ENCODE results near the gene GC. TPM values are rescaled to one million over a fixed set of nuclear protein-coding genes. Genes with fewer than 3 reads are reported as not detected.
"Not testable (repeated sequence)": the region's sequence is repeated elsewhere in the genome, so short reads cannot be mapped to it uniquely, and the experiment has no call there.

Gene GC
- total RNA-seq (not detected), polyA plus RNA-seq (1.5 TPM)

- Histone ChIP-seq H3K4me3 (ENCODE audit: low read depth, low read length) (no peak within 1 kb of the TSS), H3K36me3 (ENCODE audit: insufficient read depth) (no peaks in the 10 kb centered on the region), H3K27ac (ENCODE audit: low read depth) (no peak within 1 kb of the TSS), H3K4me1 (ENCODE audit: insufficient read depth) (no peaks in the 10 kb centered on the region)
- DNase-seq (ENCODE audit: extremely low spot score), result no peak
Measured at GRCh38 chr4:71783972-71784371, at the start of gene GC. Gene GC (minus strand): TSS chr4:71784079. CDS start chr4:71784018, 61 bp downstream.

DNA sequence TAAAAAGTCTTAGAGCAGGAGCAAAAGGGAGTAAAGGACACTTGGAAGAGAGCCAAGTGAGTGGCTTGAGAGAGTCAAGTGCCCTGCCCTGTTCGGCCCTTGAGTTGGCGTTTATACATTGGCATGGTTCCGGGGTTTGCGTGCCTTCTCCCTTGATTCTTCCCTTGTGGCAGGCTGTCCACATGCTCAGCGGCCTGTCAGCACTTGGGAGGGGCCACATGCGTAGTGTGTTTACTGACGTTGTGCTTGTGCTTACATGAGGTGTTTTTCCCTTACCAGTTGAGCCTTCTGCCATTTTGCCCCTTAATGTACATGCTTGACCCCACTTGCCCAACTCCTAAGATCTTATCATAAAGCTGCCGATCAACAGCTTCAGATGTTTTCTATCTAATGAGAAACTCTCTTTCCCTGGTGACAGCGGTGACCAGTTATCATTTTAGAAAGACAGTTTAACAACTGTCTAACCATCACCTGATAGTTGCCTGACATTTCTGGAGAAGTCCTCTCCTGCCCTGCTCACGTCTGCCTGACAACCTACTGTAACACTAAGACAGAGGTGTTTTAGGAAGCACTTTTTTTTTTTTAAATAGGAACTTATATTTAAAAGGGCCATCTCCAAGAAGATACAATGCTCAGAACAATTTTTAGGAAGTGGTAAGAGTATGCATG is 49.5 kb upstream of the GC start:
- Histone ChIP-seq H3K36me3 (ENCODE audit: insufficient read depth) (no peaks in the 10 kb centered on the region), H3K27ac (ENCODE audit: low read depth) (no peak overlapping the region), H3K4me1 (ENCODE audit: insufficient read depth) (no peaks in the 10 kb centered on the region), H3K4me3 (ENCODE audit: low read depth, low read length) (no peak overlapping the region)
- no peak for DNase-seq (ENCODE audit: extremely low spot score)
- 44% methylated on average over 10 of the region's 10 CpGs for whole genome bisulfite sequencing

DNA sequence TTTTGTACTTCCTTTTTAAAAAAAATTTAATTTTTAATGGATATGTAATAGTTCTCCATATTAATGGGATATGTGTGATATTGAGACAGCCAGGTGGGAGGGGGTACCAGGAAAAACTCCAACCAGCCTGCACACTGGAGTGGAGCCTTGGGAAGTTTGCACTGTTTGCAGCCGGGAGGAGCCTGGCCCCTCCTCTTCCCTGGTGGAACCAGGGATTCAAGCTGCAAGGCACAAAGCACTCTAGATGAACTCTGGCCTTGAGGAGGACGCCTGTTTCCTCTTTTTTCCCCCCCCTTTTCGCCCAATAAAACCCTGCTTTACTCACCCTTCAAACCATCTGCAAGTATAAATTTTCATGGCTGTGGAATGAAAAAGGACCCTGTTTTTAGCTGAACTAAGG is 48.2 kb upstream of the GC start:
- WGBS, result 26% methylated on average over 3 of the region's 3 CpGs
- Histone ChIP-seq H3K4me3 (ENCODE audit: low read depth, low read length) (no peak overlapping the region), H3K27ac (ENCODE audit: low read depth) (no peak overlapping the region), H3K36me3 (ENCODE audit: insufficient read depth) (no peaks in the 10 kb centered on the region), H3K4me1 (ENCODE audit: insufficient read depth) (no peaks in the 10 kb centered on the region)
- no peak for DNase-seq (ENCODE audit: extremely low spot score)

GRCh38 chr4:71830497-71831190 is 46.8 kb upstream of the GC start:
- Histone ChIP-seq H3K27ac (ENCODE audit: low read depth) (no peak overlapping the region), H3K4me3 (ENCODE audit: low read depth, low read length) (no peak overlapping the region)
- WGBS, result 51% methylated on average over 4 of the region's 4 CpGs

GRCh38 chr4:71828470-71828869 is 44.6 kb upstream of the GC start:
- Histone ChIP-seq H3K4me3 (ENCODE audit: low read depth, low read length) (no peak overlapping the region), H3K36me3 (ENCODE audit: insufficient read depth) (no peaks in the 10 kb centered on the region), H3K4me1 (ENCODE audit: insufficient read depth) (no peaks in the 10 kb centered on the region), H3K27ac (ENCODE audit: low read depth) (no peak overlapping the region)
- no peak for DNase-seq (ENCODE audit: extremely low spot score)
- 91% methylated on average over 1 of the region's 1 CpG for WGBS

More at GRCh38 chr4:71830497-71831190, 46.8 kb upstream of the GC start:
- no peak for DNase-seq (ENCODE audit: extremely low spot score)
- H3K4me1 ChIP-seq (ENCODE audit: insufficient read depth), result no peaks in the 10 kb centered on the region
- no peaks in the 10 kb centered on the region for H3K36me3 ChIP-seq (ENCODE audit: insufficient read depth)

- 56% methylated on average over 4 of the region's 4 CpGs for WGBS
- H3K4me3 ChIP-seq (ENCODE audit: low read depth, low read length), result no peak overlapping the region
- no peak for DNase-seq (ENCODE audit: extremely low spot score)
- no peaks in the 10 kb centered on the region for H3K36me3 ChIP-seq (ENCODE audit: insufficient read depth)
- H3K27ac ChIP-seq (ENCODE audit: low read depth), result no peak overlapping the region
- no peaks in the 10 kb centered on the region for H3K4me1 ChIP-seq (ENCODE audit: insufficient read depth)
Measured at GRCh38 chr4:71827826-71828225, 43.9 kb upstream of the GC start.

GRCh38 chr4:71816676-71817303 is 32.9 kb upstream of the GC start:
- DNase-seq (ENCODE audit: extremely low spot score), result no peak
- Histone ChIP-seq H3K4me3 (ENCODE audit: low read depth, low read length) (no peak overlapping the region), H3K4me1 (ENCODE audit: insufficient read depth) (no peaks in the 10 kb centered on the region), H3K27ac (ENCODE audit: low read depth) (no peak overlapping the region), H3K36me3 (ENCODE audit: insufficient read depth) (no peaks in the 10 kb centered on the region)
- WGBS, result 81% methylated on average over 4 of the region's 4 CpGs

DNA sequence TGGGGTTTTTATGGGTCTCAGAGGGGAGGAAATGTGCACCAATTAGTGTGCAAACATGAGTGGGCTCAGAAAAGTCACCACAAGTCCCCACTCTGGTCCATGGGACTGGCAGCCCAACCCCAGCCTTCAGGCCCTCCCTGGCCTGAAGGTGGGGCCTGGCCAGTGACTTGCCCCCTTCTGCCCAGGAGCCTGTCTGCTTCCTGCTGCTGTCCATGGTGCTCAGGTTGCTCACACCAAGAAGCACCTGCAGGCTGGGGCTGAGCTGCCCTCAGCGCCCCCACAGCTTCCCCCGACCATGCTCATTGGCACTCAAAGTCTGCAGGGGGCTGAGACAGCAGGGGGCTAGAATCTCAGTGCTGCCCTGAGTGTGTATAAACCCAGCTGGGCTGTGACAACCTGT is 30.6 kb upstream of the GC start:
- 79% methylated on average over 2 of the region's 2 CpGs for WGBS
- H3K4me1 ChIP-seq (ENCODE audit: insufficient read depth), result no peaks in the 10 kb centered on the region
- no peaks in the 10 kb centered on the region for H3K36me3 ChIP-seq (ENCODE audit: insufficient read depth)
- no peak overlapping the region for H3K4me3 ChIP-seq (ENCODE audit: low read depth, low read length)
- DNase-seq (ENCODE audit: extremely low spot score), result no peak
- no peak overlapping the region for H3K27ac ChIP-seq (ENCODE audit: low read depth)

DNA sequence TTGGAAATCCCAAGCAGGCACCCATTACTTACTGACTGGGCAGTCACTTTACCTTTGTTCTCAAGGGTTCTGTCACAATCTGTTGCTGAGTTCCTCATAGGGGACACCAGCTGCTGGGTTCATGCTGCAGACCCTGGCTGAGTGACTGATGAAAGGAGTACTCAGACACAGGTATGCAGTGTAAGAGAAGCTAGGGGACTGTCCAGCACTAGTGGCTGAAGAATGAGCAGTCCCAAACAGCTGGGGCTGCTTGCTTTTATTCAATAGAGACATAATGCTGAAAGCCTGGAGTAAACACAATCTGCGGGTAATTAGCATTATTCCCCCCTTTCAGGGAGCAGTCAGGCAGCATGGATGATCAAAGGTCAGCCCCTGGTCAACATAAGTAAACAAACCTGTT is 25.9 kb upstream of the GC start:
- H3K36me3 ChIP-seq (ENCODE audit: insufficient read depth); H3K4me1 ChIP-seq (ENCODE audit: insufficient read depth); H3K27ac ChIP-seq (ENCODE audit: low read depth); H3K4me3 ChIP-seq (ENCODE audit: low read depth, low read length); DNase-seq (ENCODE audit: extremely low spot score): not testable (repeated sequence)
- WGBS, result 61% methylated on average over 1 of the region's 1 CpG

DNA sequence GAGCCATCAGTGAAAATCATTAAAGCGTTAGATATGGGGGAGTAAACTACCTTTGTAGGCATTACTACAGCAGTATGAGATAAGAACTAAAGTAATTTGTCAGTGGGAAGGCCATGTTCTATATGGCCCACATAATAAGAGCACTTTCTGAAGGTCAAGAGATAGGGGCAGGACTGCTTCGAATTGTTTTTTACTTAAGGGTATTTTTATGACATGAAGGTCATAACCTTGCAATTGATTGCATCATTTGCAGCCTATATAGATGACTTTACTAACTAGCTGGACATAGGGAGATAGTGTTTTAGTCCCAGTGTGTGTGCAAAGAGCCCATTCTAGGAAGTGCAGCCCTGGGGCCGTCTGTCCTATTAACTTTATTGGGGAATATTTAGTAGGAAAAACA is 23.6 kb upstream of the GC start:
- no peak overlapping the region for H3K27ac ChIP-seq (ENCODE audit: low read depth)
- WGBS, result 24% methylated on average over 3 of the region's 3 CpGs
- no peaks in the 10 kb centered on the region for H3K4me1 ChIP-seq (ENCODE audit: insufficient read depth)
- no peaks in the 10 kb centered on the region for H3K36me3 ChIP-seq (ENCODE audit: insufficient read depth)
- DNase-seq (ENCODE audit: extremely low spot score), result no peak
- no peak overlapping the region for H3K4me3 ChIP-seq (ENCODE audit: low read depth, low read length)

DNA sequence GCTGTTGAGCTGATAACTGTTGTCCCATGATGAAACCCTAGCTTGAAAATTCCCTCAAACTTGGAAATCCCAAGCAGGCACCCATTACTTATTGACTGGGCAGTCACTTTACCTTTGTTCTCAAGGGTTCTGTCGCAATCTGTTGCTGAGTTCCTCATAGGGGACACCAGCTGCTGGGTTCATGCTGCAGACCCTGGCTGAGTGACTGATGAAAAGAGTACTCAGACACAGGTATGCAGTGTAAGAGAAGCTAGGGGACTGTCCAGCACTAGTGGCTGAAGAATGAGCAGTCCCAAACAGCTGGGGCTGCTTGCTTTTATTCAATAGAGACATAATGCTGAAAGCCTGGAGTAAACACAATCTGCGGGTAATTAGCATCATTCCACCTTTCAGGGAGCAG is 21.4 kb upstream of the GC start:
- H3K4me1 ChIP-seq (ENCODE audit: insufficient read depth); H3K27ac ChIP-seq (ENCODE audit: low read depth); H3K36me3 ChIP-seq (ENCODE audit: insufficient read depth); H3K4me3 ChIP-seq (ENCODE audit: low read depth, low read length); DNase-seq (ENCODE audit: extremely low spot score): not testable (repeated sequence)
- 67% methylated on average over 2 of the region's 2 CpGs for WGBS

DNA sequence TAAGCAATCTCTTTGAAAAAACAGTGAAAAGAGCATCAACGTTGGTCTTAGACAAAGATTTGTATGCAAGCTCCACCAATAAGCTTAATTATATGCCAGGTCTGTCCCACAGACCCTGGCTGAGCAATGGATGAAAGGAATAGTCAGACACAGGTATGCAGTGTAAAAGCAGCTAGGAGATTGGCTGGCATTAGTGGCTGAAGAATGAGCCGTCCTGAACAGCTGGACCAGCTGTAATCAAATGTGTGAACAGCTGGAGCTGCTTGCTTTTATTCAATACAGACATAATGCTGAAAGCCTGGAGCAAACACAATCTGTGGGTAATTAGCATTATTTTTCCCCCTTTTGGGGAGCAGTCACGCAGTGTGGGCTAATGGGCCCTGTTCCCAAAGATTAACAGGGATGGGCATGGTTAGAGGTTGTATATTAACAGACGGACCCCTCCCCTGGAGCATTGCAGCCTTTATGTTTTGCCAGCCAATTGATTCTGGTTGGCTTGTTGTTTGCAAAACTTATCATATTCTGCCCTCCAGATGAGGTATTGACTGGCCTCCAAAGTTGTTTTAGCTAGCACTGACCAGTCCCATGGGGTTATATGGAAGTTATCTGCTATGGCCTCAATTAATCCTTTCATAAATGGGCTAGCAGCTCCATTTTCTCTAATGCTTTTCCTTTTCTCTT is 20.3 kb upstream of the GC start:
- not testable (repeated sequence) for H3K4me3 ChIP-seq (ENCODE audit: low read depth, low read length)
- WGBS, result 40% methylated on average over 4 of the region's 4 CpGs

DNA sequence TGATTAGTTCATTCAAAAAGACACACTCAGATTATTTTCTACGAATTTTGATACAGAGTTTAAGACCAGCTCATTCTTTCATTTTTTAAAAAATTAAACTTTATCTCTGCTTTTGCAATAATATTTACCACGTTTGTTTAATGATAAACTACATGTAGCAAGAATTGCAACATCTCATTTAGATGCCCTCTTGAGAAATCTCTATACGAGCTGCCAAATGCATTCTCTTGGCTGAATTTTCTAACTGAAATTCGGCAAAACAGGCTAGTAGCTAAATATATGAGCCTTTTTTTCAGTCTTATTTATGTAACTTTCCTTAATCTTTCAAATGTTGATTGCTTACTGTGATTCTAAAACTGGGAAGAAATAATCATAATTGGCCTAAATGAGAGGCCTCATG is 2.1 kb upstream of the GC start:
- 36% methylated on average over 4 of the region's 4 CpGs for WGBS
- H3K27ac ChIP-seq (ENCODE audit: low read depth), result no peak overlapping the region
- H3K4me3 ChIP-seq (ENCODE audit: low read depth, low read length), result no peak overlapping the region
- H3K36me3 ChIP-seq (ENCODE audit: insufficient read depth), result no peaks in the 10 kb centered on the region
- no peak for DNase-seq (ENCODE audit: extremely low spot score)
- H3K4me1 ChIP-seq (ENCODE audit: insufficient read depth), result no peaks in the 10 kb centered on the region

More for the DNA sequence above, 20.3 kb upstream of the GC start:
- DNase-seq (ENCODE audit: extremely low spot score); H3K27ac ChIP-seq (ENCODE audit: low read depth); H3K36me3 ChIP-seq (ENCODE audit: insufficient read depth); H3K4me1 ChIP-seq (ENCODE audit: insufficient read depth): not testable (repeated sequence)

Measured in urinary bladder (tissue), 4 donors.